ENCODE data around the gene NELL1. TPM values are rescaled to one million over a fixed set of nuclear protein-coding genes. Genes with fewer than 3 reads are reported as not detected.

The NELL1 gene
- total and polyA plus RNA-seq, 8 donors, result 0.24 to 1.8 (median 0.71) TPM; not detected in 2

DNA sequence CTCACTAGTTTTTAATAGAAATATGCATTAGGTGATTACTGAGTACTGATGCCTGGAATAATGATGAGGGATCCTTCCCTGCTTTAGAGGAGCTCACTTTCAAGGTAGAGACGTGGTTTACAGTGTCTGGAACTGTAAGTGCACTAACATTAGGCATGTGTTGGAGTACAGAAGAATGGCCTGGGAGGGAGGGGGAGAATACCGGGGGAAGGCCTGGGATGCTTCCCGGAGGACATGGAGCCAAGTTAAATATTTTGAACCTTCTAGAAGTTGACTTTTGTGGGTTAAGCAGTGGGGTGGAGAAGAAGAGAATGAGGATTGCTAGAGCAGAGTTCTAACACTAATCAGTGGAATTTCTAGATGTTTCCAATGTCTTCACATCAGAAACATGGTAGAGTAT is 261.6 kb downstream of the NELL1 start:
- DNase-seq (no peak), ATAC-seq (no peak)
- Histone ChIP-seq H3K9me3 (no peaks in the 10 kb centered on the region), H3K27ac (no peak overlapping the region), H3K27me3 (no peaks in the 10 kb centered on the region), H3K4me1 (no peaks in the 10 kb centered on the region), H3K36me3 (no peaks in the 10 kb centered on the region), H3K4me3 (no peak overlapping the region)
- intact Hi-C loops (cut with DNase I), result no loop called here
- no peak for TF ChIP-seq CTCF (IDR thresholded peaks at IDR 0.05)

DNA sequence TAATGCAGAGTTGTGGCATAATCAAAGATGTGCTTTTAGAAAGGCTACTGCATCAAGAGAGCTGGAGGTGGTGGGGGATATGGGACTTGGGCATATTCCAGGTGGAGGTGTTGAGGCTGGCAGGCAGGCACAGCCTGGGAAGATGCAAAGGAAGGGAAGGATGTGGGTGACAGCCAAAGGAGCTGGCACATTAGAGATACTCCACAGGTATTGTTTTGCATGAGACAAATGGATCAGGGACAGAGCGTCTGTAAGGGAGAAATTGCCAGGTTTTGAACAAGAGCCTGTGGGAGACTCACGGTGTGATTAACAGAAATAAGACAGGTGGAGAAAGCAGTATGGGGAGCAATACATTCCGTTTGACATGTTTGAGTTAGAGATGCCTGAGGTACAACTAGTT is 263.7 kb downstream of the NELL1 start:
- intact Hi-C loops (cut with DNase I), result no loop called here
- no peak for ATAC-seq
- no peak for DNase-seq
- Histone ChIP-seq H3K27me3 (no peaks in the 10 kb centered on the region), H3K9me3 (no peaks in the 10 kb centered on the region), H3K4me3 (no peak overlapping the region), H3K4me1 (no peaks in the 10 kb centered on the region), H3K27ac (no peak overlapping the region), H3K36me3 (no peaks in the 10 kb centered on the region)
- no peak for TF ChIP-seq CTCF (IDR thresholded peaks at IDR 0.05)

- Histone ChIP-seq H3K4me3 (no peak overlapping the region), H3K36me3 (no peaks in the 10 kb centered on the region), H3K4me1 (no peaks in the 10 kb centered on the region), H3K27me3 (no peaks in the 10 kb centered on the region), H3K9me3 (no peaks in the 10 kb centered on the region), H3K27ac (no peak overlapping the region)
- no peak for ATAC-seq
- no peak for DNase-seq
- no peak for TF ChIP-seq CTCF (IDR thresholded peaks at IDR 0.05)
- intact Hi-C loops (cut with DNase I), result no loop called here
Observed at GRCh38 chr11:20933958-20934357, 264.6 kb downstream of the NELL1 start.

GRCh38 chr11:20934516-20934915 is 265.1 kb downstream of the NELL1 start:
- no peak for TF ChIP-seq CTCF (IDR thresholded peaks at IDR 0.05)
- no peak for DNase-seq

GRCh38 chr11:20937826-20938225 is 268.4 kb downstream of the NELL1 start:
- TF ChIP-seq CTCF (IDR thresholded peaks at IDR 0.05), result no peak
- no peak for ATAC-seq
- intact Hi-C loops (cut with DNase I), result no loop called here

More at GRCh38 chr11:20934516-20934915, 265.1 kb downstream of the NELL1 start:
- intact Hi-C loops (cut with DNase I), result no loop called here
- H3K36me3 ChIP-seq, result no peaks in the 10 kb centered on the region
- no peak overlapping the region for H3K27ac ChIP-seq
- no peak overlapping the region for H3K4me3 ChIP-seq
- no peak for ATAC-seq
- no peaks in the 10 kb centered on the region for H3K27me3 ChIP-seq
- no peaks in the 10 kb centered on the region for H3K4me1 ChIP-seq
- no peaks in the 10 kb centered on the region for H3K9me3 ChIP-seq

More at GRCh38 chr11:20937826-20938225, 268.4 kb downstream of the NELL1 start:
- Histone ChIP-seq H3K4me3 (no peak overlapping the region), H3K9me3 (peaks cover 0 to 2% of the 10 kb centered on the region in 2 donors), H3K27ac (no peak overlapping the region), H3K4me1 (no peaks in the 10 kb centered on the region), H3K27me3 (no peaks in the 10 kb centered on the region), H3K36me3 (no peaks in the 10 kb centered on the region)
- DNase-seq, result no peak
